HG02571 (cell line): ENCODE data around the gene EML4.

ENCODE experiments used
- ATAC-seq: cut with Tn5 transposase; IDR thresholded peaks from one replicate; pipeline ENCODE4 v1.9.1; 2021; ENCODE audit warnings: mild to moderate bottlenecking, moderate library complexity; ENCODE audit not compliant: unreplicated experiment

Gene EML4

GRCh38 chr2:42296226-42296625 lies 127.1 kb downstream of the EML4 start:
- peak; percentile 72 for ATAC-seq

- no peak for ATAC-seq
Observed at GRCh38 chr2:42297322-42297936, 128.3 kb downstream of the EML4 start.

GRCh38 chr2:42298132-42298531 lies 129.0 kb downstream of the EML4 start:
- ATAC-seq, result no peak

- ATAC-seq, result no peak
Observed at GRCh38 chr2:42298996-42299754, 130.0 kb downstream of the EML4 start.

- ATAC-seq, result no peak
Observed at GRCh38 chr2:42300527-42300926, 131.4 kb downstream of the EML4 start.

- no peak for ATAC-seq
Observed at GRCh38 chr2:42303252-42303651, 134.1 kb downstream of the EML4 start.

- no peak for ATAC-seq
Observed at GRCh38 chr2:42304059-42304713, 135.0 kb downstream of the EML4 start.

- ATAC-seq, result no peak
Observed at GRCh38 chr2:42307180-42307579, 138.0 kb downstream of the EML4 start.

- no peak for ATAC-seq
Observed at GRCh38 chr2:42309366-42309765, 140.2 kb downstream of the EML4 start.

- no peak for ATAC-seq
Observed at GRCh38 chr2:42310007-42310515, 140.9 kb downstream of the EML4 start.

GRCh38 chr2:42312106-42312505 lies 143.0 kb downstream of the EML4 start:
- no peak for ATAC-seq

GRCh38 chr2:42314892-42315468 lies 145.8 kb downstream of the EML4 start:
- no peak for ATAC-seq

GRCh38 chr2:42315844-42316470 lies 146.8 kb downstream of the EML4 start:
- ATAC-seq, result no peak

- no peak for ATAC-seq
Observed at GRCh38 chr2:42316910-42317309, 147.8 kb downstream of the EML4 start.

- ATAC-seq, result no peak
Observed at GRCh38 chr2:42317486-42317885, 148.3 kb downstream of the EML4 start.

- ATAC-seq, result no peak
Observed at GRCh38 chr2:42317945-42318344, 148.8 kb downstream of the EML4 start.

- ATAC-seq, result no peak
Observed at GRCh38 chr2:42319265-42319664, 150.1 kb downstream of the EML4 start.

GRCh38 chr2:42321452-42322064 lies 152.4 kb downstream of the EML4 start:
- ATAC-seq, result no peak

- no peak for ATAC-seq
Observed at GRCh38 chr2:42324244-42324643, 155.1 kb downstream of the EML4 start.

GRCh38 chr2:42324949-42325348 lies 155.8 kb downstream of the EML4 start:
- ATAC-seq, result no peak

- no peak for ATAC-seq
Observed at GRCh38 chr2:42325609-42326008, 156.5 kb downstream of the EML4 start.
